Measurements from ENCODE around the gene IRS2. TPM values are rescaled to one million over a fixed set of nuclear protein-coding genes. Genes with fewer than 3 reads are reported as not detected.

The IRS2 gene
- total RNA-seq, 1 experiment from 2014 or later, result 5.9 TPM

- Histone ChIP-seq H3K4me3 (ENCODE audit: low read depth in 2 of 2, low read length in 2 of 2) (peak overlapping the region; percentile 55 to 66), H3K9me3 (ENCODE audit: control insufficient read depth, insufficient read depth, low read depth, low read length) (no peaks in the 10 kb centered on the region), H3K36me3 (ENCODE audit: control insufficient read depth, insufficient read depth, low read length) (no peaks in the 10 kb centered on the region), H3K27me3 (ENCODE audit: control insufficient read depth, insufficient read depth, low read length) (no peaks in the 10 kb centered on the region), H3K27ac (ENCODE audit: low read length) (peak overlapping the region; percentile 44; the same call in 1 of the 2 replicates), H3K4me1 (ENCODE audit: control insufficient read depth, insufficient read depth, low read length) (no peaks in the 10 kb centered on the region; the same call in 1 of the 2 replicates)
- ChIA-PET POLR2A (no interaction called here), CTCF (no interaction called here)
- peak; percentile 5; the same call in 1 of the 2 replicates for ATAC-seq
- intact Hi-C loops (cut with micrococcal nuclease; ENCODE audit: unreplicated experiment) (loop anchor here (5.0 kb wide), 1 partner anchor 315 kb away; no protein-coding TSS in a partner anchor), in situ Hi-C loops (cut with HindIII; ENCODE audit: low pct_unique_long_range_greater_than_20kb, low sequenced_read_pairs) (no loop called here)
- no peak for TF ChIP-seq REST (IDR thresholded peaks at IDR 0.05; ENCODE audit: insufficient read depth in 1 of 2, low read depth in 2 of 2, low read length in 1 of 2)
- TF ChIP-seq POLR2AphosphoS5 (IDR thresholded peaks at IDR 0.05; ENCODE audit: low read depth, low read length), result no peak
- TF ChIP-seq TCF7L2 (IDR thresholded peaks at IDR 0.05; ENCODE audit: low read depth, low read length), result no peak
- TF ChIP-seq SIN3A (IDR thresholded peaks at IDR 0.05; ENCODE audit: borderline replicate concordance, insufficient read depth, low read depth, low read length), result no peak
- TF ChIP-seq CTCF (IDR thresholded peaks at IDR 0.05), result no peak
- no peak for DNase-seq (ENCODE audit: low read depth, low spot score)
- no TSS peak for BruUV-seq (replicated peaks)
These were observed 962 bp upstream of the IRS2 start for GRCh38 chr13:109787135-109787954.

- Histone ChIP-seq H3K4me1 (ENCODE audit: control insufficient read depth, insufficient read depth, low read length) (no peaks in the 10 kb centered on the region; the same call in 1 of the 2 replicates), H3K36me3 (ENCODE audit: control insufficient read depth, insufficient read depth, low read length) (no peaks in the 10 kb centered on the region), H3K27me3 (ENCODE audit: control insufficient read depth, insufficient read depth, low read length) (no peaks in the 10 kb centered on the region), H3K9me3 (ENCODE audit: control insufficient read depth, insufficient read depth, low read depth, low read length) (no peaks in the 10 kb centered on the region), H3K4me3 (ENCODE audit: low read depth in 2 of 2, low read length in 2 of 2) (peak overlapping the region; percentile 52 to 61), H3K27ac (ENCODE audit: low read length) (no peak overlapping the region)
- no TSS peak for BruUV-seq (replicated peaks)
- ChIA-PET POLR2A (no interaction called here), CTCF (no interaction called here)
- TF ChIP-seq CTCF (IDR thresholded peaks at IDR 0.05), result no peak
- no peak for TF ChIP-seq SIN3A (IDR thresholded peaks at IDR 0.05; ENCODE audit: borderline replicate concordance, insufficient read depth, low read depth, low read length)
- no peak for TF ChIP-seq POLR2AphosphoS5 (IDR thresholded peaks at IDR 0.05; ENCODE audit: low read depth, low read length)
- no peak for TF ChIP-seq REST (IDR thresholded peaks at IDR 0.05; ENCODE audit: insufficient read depth in 1 of 2, low read depth in 2 of 2, low read length in 1 of 2)
- TF ChIP-seq TCF7L2 (IDR thresholded peaks at IDR 0.05; ENCODE audit: low read depth, low read length), result no peak
- DNase-seq (ENCODE audit: low read depth, low spot score) (no peak), ATAC-seq (peak; percentile 20)
- in situ Hi-C loops (cut with HindIII; ENCODE audit: low pct_unique_long_range_greater_than_20kb, low sequenced_read_pairs) (no loop called here), intact Hi-C loops (cut with micrococcal nuclease; ENCODE audit: unreplicated experiment) (loop anchor here (5.0 kb wide), 1 partner anchor 316 kb away; no protein-coding TSS in a partner anchor)
These were observed 412 bp downstream of the IRS2 start for GRCh38 chr13:109785892-109786450.
